ENCODE measurements around the gene NCBP2L. TPM values are rescaled to one million over a fixed set of nuclear protein-coding genes. Genes with fewer than 3 reads are reported as not detected.

The NCBP2L gene
- polyA plus RNA-seq, 2 of the 4 experiments (the other 2 are of a cell fraction), result not detected

DNA sequence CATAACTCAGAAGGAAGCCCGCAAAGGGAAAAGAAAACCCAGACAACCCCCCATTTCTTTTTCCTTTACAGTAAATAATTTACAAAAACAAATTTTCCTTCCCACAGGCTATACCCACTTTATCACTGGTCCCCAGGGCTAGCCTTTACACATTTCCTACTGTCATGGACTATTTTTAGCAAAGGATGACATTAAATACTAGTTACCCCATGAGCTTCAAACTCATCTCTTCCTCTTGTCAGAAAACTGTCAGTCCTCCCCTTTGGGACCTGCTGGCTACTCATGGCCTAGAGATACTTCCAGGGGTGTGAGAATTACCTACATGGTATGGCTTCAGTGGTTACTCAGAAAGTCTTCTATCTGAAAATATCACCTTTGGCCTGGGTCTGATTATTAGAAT, 13.9 kb upstream of the NCBP2L start:
- TF ChIP-seq CHD4 (IDR thresholded peaks at IDR 0.05; ENCODE audit: borderline replicate concordance), result no peak
- TF ChIP-seq, protein P1, sequence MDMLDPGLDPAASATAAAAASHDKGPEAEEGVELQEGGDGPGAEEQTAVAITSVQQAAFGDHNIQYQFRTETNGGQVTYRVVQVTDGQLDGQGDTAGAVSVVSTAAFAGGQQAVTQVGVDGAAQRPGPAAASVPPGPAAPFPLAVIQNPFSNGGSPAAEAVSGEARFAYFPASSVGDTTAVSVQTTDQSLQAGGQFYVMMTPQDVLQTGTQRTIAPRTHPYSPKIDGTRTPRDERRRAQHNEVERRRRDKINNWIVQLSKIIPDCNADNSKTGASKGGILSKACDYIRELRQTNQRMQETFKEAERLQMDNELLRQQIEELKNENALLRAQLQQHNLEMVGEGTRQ (IDR thresholded peaks at IDR 0.05), result no peak
- TF ChIP-seq, protein P2, sequence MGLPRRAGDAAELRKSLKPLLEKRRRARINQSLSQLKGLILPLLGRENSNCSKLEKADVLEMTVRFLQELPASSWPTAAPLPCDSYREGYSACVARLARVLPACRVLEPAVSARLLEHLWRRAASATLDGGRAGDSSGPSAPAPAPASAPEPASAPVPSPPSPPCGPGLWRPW (IDR thresholded peaks at IDR 0.05), result no peak
- TF ChIP-seq, protein P3, sequence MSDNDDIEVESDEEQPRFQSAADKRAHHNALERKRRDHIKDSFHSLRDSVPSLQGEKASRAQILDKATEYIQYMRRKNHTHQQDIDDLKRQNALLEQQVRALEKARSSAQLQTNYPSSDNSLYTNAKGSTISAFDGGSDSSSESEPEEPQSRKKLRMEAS (IDR thresholded peaks at IDR 0.05), result no peak
- TF ChIP-seq JUNB (IDR thresholded peaks at IDR 0.05), result no peak
- TF ChIP-seq, protein P4, sequence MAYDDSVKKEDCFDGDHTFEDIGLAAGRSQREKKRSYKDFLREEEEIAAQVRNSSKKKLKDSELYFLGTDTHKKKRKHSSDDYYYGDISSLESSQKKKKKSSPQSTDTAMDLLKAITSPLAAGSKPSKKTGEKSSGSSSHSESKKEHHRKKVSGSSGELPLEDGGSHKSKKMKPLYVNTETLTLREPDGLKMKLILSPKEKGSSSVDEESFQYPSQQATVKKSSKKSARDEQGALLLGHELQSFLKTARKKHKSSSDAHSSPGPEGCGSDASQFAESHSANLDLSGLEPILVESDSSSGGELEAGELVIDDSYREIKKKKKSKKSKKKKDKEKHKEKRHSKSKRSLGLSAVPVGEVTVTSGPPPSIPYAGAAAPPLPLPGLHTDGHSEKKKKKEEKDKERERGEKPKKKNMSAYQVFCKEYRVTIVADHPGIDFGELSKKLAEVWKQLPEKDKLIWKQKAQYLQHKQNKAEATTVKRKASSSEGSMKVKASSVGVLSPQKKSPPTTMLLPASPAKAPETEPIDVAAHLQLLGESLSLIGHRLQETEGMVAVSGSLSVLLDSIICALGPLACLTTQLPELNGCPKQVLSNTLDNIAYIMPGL (CRISPR knock-in tag; IDR thresholded peaks at IDR 0.05; ENCODE audit: borderline replicate concordance), result no peak
- TF ChIP-seq HDAC2 (IDR thresholded peaks at IDR 0.05), result no peak
- DNase-seq (ENCODE audit: low read depth in 1 of 2, low spot score in 1 of 2), result no peak
- Histone ChIP-seq H3K4me3 (no peak overlapping the region), H3K9me3 (no peaks in the 10 kb centered on the region), H3K27ac (no peak overlapping the region), H3K4me1 (peaks cover 9% of the 10 kb centered on the region), H3K4me2 (no peak overlapping the region)
- no peak for FAIRE-seq
- POLR2A ChIA-PET, result no interaction called here
- ATAC-seq, result no peak
- CTCF ChIA-PET, result interaction anchor here (0.9 to 1.5 kb wide), 3 partner anchors 14 to 104 kb away, joined by 3 to 4 read pairs (median 4); partner anchors contain the start of gene NCBP2L
- 88% methylated on average over 1 of the region's 1 CpG for WGBS (ENCODE audit: missing lambda C conversion rate)

DNA sequence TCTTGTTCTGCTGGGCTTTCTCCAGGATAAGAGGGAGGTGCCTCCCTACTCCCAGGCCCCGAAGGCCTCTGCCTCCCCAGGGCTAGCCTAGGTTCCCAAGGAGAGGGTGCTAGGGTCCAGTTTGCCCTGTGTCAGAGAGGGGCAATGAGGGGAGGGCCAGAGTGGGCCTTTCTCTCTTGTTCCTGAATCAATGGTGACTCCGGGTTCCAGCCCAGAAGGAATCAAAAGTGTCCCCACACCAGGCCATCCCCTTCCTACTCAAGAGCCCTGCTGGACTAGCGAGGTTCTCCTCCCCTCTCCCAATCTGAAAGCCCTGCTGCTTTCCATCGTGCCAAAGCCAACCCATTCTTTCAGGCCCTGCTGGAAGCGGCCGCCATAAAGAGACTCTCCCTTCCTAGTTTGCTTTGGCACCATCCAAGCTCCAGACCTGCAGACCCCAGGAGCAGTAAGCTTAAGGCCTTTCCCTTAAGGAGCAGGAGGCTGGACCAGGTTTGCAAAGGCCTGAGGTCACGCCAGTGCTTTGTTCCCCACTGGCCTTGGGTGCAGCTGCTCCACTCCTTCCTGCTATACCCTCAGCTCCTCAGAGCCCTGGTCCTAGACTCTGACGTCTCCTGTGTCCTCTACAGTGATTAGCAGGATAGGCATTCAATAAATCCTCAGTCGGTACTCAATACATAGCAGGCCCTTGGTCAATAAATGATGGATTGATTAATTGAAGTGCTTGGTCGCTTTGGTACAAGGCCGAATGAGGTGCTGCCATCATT, 12.5 kb upstream of the NCBP2L start:
- Histone ChIP-seq H3K27ac (no peak overlapping the region), H3K4me2 (no peak overlapping the region), H3K4me1 (peaks cover 9% of the 10 kb centered on the region), H3K4me3 (no peak overlapping the region), H3K9me3 (no peaks in the 10 kb centered on the region)
- FAIRE-seq, result no peak
- DNase-seq (ENCODE audit: low read depth in 1 of 2, low spot score in 1 of 2), result no peak
- no peak for TF ChIP-seq HDAC2 (IDR thresholded peaks at IDR 0.05)
- no peak for TF ChIP-seq RNF2 (IDR thresholded peaks at IDR 0.05; ENCODE audit: borderline replicate concordance, low read depth)
- no peak for TF ChIP-seq KDM5A (IDR thresholded peaks at IDR 0.05)
- no peak for TF ChIP-seq JUN (IDR thresholded peaks at IDR 0.05)
- TF ChIP-seq POLR2A (IDR thresholded peaks at IDR 0.05; ENCODE audit: low read length), result no peak
- TF ChIP-seq NPAS2 (CRISPR knock-in tag; IDR thresholded peaks at IDR 0.05; ENCODE audit: borderline replicate concordance), result no peak
- no peak for TF ChIP-seq JUNB (IDR thresholded peaks at IDR 0.05)
- TF ChIP-seq, protein P5, sequence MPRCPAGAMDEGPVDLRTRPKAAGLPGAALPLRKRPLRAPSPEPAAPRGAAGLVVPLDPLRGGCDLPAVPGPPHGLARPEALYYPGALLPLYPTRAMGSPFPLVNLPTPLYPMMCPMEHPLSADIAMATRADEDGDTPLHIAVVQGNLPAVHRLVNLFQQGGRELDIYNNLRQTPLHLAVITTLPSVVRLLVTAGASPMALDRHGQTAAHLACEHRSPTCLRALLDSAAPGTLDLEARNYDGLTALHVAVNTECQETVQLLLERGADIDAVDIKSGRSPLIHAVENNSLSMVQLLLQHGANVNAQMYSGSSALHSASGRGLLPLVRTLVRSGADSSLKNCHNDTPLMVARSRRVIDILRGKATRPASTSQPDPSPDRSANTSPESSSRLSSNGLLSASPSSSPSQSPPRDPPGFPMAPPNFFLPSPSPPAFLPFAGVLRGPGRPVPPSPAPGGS (IDR thresholded peaks at IDR 0.05), result no peak
- no peak for TF ChIP-seq RFX5 (IDR thresholded peaks at IDR 0.05)
- TF ChIP-seq EHF (CRISPR knock-in tag; IDR thresholded peaks at IDR 0.05), result no peak
- no peak for TF ChIP-seq HOXB13 (CRISPR knock-in tag; IDR thresholded peaks at IDR 0.05; ENCODE audit: low read depth)
- no peak for TF ChIP-seq ZC3H11A (IDR thresholded peaks at IDR 0.05)
- no peak for TF ChIP-seq CBX2 (IDR thresholded peaks at IDR 0.05; ENCODE audit: borderline replicate concordance, low read depth)
- no peak for TF ChIP-seq FOSL2 (IDR thresholded peaks at IDR 0.05)
- no peak for TF ChIP-seq FOSL2 (CRISPR knock-in tag; IDR thresholded peaks at IDR 0.05)
- TF ChIP-seq, protein P4 (CRISPR knock-in tag; IDR thresholded peaks at IDR 0.05; ENCODE audit: borderline replicate concordance), result no peak
- no peak for TF ChIP-seq TFCP2L1 (CRISPR knock-in tag; IDR thresholded peaks at IDR 0.05)
- TF ChIP-seq ZNF302 (CRISPR knock-in tag; IDR thresholded peaks at IDR 0.05), result no peak
- no peak for TF ChIP-seq CEBPB (IDR thresholded peaks at IDR 0.05)
- TF ChIP-seq FOSB (CRISPR knock-in tag; IDR thresholded peaks at IDR 0.05), result no peak
- no peak for TF ChIP-seq ESRRA (IDR thresholded peaks at IDR 0.05; ENCODE audit: borderline replicate concordance, low read length)
- ChIA-PET POLR2A (no interaction called here), CTCF (interaction anchor here (0.9 to 3.9 kb wide), 3 partner anchors 11 to 106 kb away, joined by 3 to 24 read pairs (median 4); partner anchors contain the start of genes NCBP2L and TSC22D3)
- WGBS (ENCODE audit: missing lambda C conversion rate), result 77% methylated on average over 10 of the region's 11 CpGs
- no peak for ATAC-seq
